ENCODE results near the gene ERGIC1. TPM values are rescaled to one million over a fixed set of nuclear protein-coding genes. Genes with fewer than 3 reads are reported as not detected.

ERGIC1 gene
- polyA plus RNA-seq, 1 donor: 112 TPM

DNA sequence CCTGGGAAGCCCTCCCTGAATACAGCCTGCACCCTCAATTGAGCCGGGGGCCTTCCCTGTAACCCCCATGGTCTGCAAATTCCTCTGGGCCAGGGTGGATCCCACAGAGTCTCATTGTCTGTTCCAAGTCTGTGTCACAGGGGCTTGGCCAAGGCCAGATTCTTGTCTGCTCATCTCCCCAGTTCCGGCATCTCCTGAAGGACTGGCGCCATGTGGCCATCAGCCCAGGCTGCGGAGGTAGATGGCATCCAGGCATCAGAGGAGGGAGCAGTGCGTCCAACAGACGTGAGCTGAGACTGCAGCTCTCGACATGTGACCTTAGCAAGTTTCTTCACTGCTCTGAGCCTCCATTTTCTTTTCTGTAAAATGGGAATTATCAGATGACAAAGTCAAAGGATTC is 87.9 kb downstream of the ERGIC1 start:
- H3K27ac ChIP-seq (ENCODE audit: low read length): no peak overlapping the region
- H3K9me3 ChIP-seq (ENCODE audit: control insufficient read depth, low read depth, low read length): no peaks in the 10 kb centered on the region
- H3K27me3 ChIP-seq (ENCODE audit: control insufficient read depth, insufficient read depth, low read length): no peaks in the 10 kb centered on the region
- H3K4me3 ChIP-seq (ENCODE audit: low read length): no peak overlapping the region
- H3K36me3 ChIP-seq (ENCODE audit: control insufficient read depth, insufficient read depth, low read length): peaks cover 64% of the 10 kb centered on the region
- WGBS (ENCODE audit: insufficient coverage, low lambda C conversion rate): no CpG with 5 or more reads among the region's 7 CpGs
- DNase-seq: no peak
- no peaks in the 10 kb centered on the region for H3K4me1 ChIP-seq (ENCODE audit: control insufficient read depth, insufficient read depth, low read length)

DNA sequence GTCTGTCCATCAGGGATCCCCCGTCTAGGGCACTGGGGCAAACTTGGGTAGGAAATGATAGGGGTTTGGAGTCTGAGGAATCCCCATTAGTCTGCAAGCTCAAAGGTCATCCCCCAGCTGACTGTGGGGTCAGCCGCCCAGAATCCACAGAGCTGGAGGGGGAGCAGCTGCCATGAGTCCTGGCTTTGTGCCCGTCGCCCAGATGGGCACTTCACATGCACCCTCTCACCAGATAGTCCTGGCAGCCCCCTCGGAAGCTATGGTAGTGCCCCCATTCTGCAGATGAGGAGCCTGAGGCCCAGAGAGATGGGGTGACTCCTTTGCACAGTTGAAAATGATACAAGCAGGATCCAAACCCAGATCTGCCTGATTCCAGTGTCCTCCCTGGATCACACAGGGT is 89.5 kb downstream of the ERGIC1 start:
- peaks cover 64% of the 10 kb centered on the region for H3K36me3 ChIP-seq (ENCODE audit: control insufficient read depth, insufficient read depth, low read length)
- H3K27ac ChIP-seq (ENCODE audit: low read length): no peak overlapping the region
- H3K4me3 ChIP-seq (ENCODE audit: low read length): no peak overlapping the region
- no peaks in the 10 kb centered on the region for H3K27me3 ChIP-seq (ENCODE audit: control insufficient read depth, insufficient read depth, low read length)
- H3K9me3 ChIP-seq (ENCODE audit: control insufficient read depth, low read depth, low read length): no peaks in the 10 kb centered on the region
- WGBS (ENCODE audit: insufficient coverage, low lambda C conversion rate): no CpG with 5 or more reads among the region's 5 CpGs
- DNase-seq: no peak
- no peaks in the 10 kb centered on the region for H3K4me1 ChIP-seq (ENCODE audit: control insufficient read depth, insufficient read depth, low read length)

DNA sequence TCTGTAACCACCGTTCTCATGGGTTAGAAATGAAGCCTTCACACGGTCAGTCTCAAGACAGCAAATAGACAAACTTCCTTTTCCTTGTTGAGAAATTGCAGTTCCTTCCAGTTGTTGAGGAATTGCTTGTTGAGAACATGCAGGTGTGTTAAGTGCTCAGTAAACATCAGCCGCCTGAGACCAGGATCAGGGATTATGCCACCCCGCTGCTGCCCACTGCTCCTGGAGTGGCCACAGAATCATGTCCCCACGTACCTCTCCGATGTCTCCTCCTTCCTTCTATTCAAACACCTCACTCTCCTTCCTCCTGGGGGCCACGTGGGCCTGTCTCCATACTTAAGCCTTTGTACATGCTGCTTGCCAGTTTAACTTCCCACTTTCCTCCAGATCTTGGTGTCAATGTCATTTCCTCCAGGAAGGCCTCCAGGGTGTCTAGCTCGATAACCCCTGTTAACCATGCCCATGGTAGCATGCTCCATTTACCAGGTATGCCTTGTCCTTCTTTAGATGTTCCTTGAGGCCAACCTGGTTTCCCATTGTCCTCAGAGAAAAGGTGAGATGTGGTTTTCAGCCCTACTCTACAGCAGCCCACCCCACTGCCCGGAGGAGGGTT is 91.4 kb downstream of the ERGIC1 start:
- Histone ChIP-seq H3K4me3 (ENCODE audit: low read length) (no peak overlapping the region), H3K9me3 (ENCODE audit: control insufficient read depth, low read depth, low read length) (no peaks in the 10 kb centered on the region), H3K36me3 (ENCODE audit: control insufficient read depth, insufficient read depth, low read length) (peaks cover 49% of the 10 kb centered on the region), H3K27ac (ENCODE audit: low read length) (no peak overlapping the region), H3K27me3 (ENCODE audit: control insufficient read depth, insufficient read depth, low read length) (no peaks in the 10 kb centered on the region), H3K4me1 (ENCODE audit: control insufficient read depth, insufficient read depth, low read length) (no peaks in the 10 kb centered on the region)
- DNase-seq: no peak
- 54% methylated on average over 2 of the region's 9 CpGs for WGBS (ENCODE audit: insufficient coverage, low lambda C conversion rate)

DNA sequence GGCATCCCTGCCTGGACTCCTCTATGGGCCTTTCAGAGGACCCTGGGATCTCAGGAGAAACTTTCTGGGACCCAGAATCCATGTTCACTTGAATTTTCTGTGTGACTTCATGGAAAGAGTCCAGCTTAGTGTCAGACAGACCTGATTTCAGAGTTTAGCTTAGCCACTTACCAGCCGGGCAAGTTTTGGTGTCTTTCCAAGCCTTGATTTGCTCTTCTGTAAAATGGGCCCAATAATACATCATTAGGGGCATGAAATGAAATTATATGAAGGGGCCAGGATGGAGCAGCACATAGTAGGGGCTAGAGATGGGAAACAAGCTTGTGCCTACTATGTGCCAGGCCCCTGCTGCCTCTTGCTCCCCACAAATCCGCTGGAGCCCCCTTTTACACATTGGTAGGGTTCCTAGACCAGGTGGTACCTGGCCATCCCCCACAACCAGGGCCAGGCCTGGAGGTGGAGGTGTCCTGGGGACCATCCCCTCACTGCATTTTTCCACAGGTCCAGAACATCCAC is 92.0 kb downstream of the ERGIC1 start:
- Histone ChIP-seq H3K27me3 (ENCODE audit: control insufficient read depth, insufficient read depth, low read length) (no peaks in the 10 kb centered on the region), H3K36me3 (ENCODE audit: control insufficient read depth, insufficient read depth, low read length) (peaks cover 46% of the 10 kb centered on the region), H3K27ac (ENCODE audit: low read length) (no peak overlapping the region), H3K9me3 (ENCODE audit: control insufficient read depth, low read depth, low read length) (no peaks in the 10 kb centered on the region), H3K4me1 (ENCODE audit: control insufficient read depth, insufficient read depth, low read length) (no peaks in the 10 kb centered on the region), H3K4me3 (ENCODE audit: low read length) (no peak overlapping the region)
- no peak for DNase-seq
- WGBS (ENCODE audit: insufficient coverage, low lambda C conversion rate): no CpG with 5 or more reads among the region's 2 CpGs

DNA sequence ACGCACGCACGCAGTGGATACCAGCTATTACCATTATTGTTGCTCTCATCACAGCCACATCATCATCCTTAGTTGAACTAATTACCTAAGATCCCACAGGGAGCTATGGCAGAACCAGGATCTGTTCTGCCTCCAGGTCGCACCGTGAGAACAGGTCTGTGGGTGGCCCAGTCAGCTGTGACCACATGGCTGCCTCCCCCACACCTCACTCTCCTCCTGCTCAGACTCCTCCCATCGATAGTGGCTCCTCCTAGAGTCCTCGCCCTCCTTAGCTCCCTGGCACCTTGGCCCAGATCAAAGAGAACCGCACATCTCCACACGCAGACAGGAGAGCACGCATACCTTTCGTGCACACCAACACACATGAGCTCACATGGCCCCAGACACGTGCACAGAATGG is 92.7 kb downstream of the ERGIC1 start:
- no CpG with 5 or more reads among the region's 12 CpGs for WGBS (ENCODE audit: insufficient coverage, low lambda C conversion rate)
- Histone ChIP-seq H3K9me3 (ENCODE audit: control insufficient read depth, low read depth, low read length) (no peaks in the 10 kb centered on the region), H3K4me3 (ENCODE audit: low read length) (no peak overlapping the region), H3K27ac (ENCODE audit: low read length) (no peak overlapping the region), H3K27me3 (ENCODE audit: control insufficient read depth, insufficient read depth, low read length) (no peaks in the 10 kb centered on the region), H3K36me3 (ENCODE audit: control insufficient read depth, insufficient read depth, low read length) (peaks cover 40% of the 10 kb centered on the region), H3K4me1 (ENCODE audit: control insufficient read depth, insufficient read depth, low read length) (no peaks in the 10 kb centered on the region)
- DNase-seq: no peak

DNA sequence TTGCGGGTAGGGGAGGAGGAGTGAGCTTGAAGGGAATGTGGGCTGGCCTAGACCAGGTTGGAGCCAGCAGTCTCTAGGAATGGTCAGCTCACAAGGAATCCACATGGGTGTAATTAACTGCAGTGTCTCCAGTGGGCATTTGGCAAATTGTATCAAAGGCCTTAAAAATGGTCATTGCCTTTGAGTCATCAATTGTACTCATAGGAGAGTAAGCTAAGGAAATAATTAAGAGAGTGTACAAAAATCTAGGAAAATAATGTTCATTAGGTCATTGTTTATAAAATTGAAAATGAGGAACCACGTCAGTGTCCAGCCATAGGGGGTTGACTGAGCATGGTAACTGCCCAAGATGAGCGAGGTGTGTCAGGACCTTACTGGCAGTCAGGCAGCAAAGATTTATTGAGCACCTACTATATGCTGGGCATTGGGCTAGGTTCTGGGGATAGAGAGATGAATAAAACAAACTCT is 95.4 kb downstream of the ERGIC1 start:
- Histone ChIP-seq H3K4me1 (ENCODE audit: control insufficient read depth, insufficient read depth, low read length) (no peaks in the 10 kb centered on the region), H3K27me3 (ENCODE audit: control insufficient read depth, insufficient read depth, low read length) (no peaks in the 10 kb centered on the region), H3K27ac (ENCODE audit: low read length) (no peak overlapping the region), H3K4me3 (ENCODE audit: low read length) (no peak overlapping the region), H3K36me3 (ENCODE audit: control insufficient read depth, insufficient read depth, low read length) (peaks cover 34% of the 10 kb centered on the region), H3K9me3 (ENCODE audit: control insufficient read depth, low read depth, low read length) (no peaks in the 10 kb centered on the region)
- DNase-seq: no peak
- WGBS (ENCODE audit: insufficient coverage, low lambda C conversion rate): 80% methylated on average over 1 of the region's 3 CpGs

DNA sequence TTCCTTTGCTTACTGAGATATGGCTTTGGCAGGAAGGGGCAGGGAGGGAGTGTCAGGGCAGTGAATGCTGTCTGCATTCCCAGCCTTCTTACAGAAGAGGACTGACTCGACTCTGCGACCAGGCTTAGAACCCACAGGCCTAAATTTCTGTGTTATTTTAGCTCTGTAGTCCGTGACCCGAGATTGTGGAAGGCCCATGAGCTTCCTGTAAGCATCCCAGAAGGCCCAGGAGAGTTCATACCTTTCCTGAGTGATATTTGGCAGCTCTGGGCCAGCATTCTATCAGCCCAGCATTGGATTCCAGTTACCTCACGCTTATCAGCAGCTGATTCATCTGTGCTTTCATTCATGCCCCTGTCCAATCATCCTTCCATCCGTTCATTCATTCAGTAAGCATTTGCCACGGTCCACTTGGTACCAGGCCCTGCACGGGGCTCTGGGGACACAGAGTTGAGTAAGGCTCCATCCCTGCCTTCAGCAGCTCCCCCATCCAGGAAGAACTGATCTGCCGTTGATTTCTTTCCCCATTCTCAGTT is 97.0 kb downstream of the ERGIC1 start:
- H3K36me3 ChIP-seq (ENCODE audit: control insufficient read depth, insufficient read depth, low read length): peaks cover 42% of the 10 kb centered on the region
- WGBS (ENCODE audit: insufficient coverage, low lambda C conversion rate): 40% methylated on average over 1 of the region's 9 CpGs
- no peaks in the 10 kb centered on the region for H3K4me1 ChIP-seq (ENCODE audit: control insufficient read depth, insufficient read depth, low read length)
- no peaks in the 10 kb centered on the region for H3K9me3 ChIP-seq (ENCODE audit: control insufficient read depth, low read depth, low read length)
- H3K4me3 ChIP-seq (ENCODE audit: low read length): no peak overlapping the region
- no peaks in the 10 kb centered on the region for H3K27me3 ChIP-seq (ENCODE audit: control insufficient read depth, insufficient read depth, low read length)
- DNase-seq: no peak
- H3K27ac ChIP-seq (ENCODE audit: low read length): no peak overlapping the region

DNA sequence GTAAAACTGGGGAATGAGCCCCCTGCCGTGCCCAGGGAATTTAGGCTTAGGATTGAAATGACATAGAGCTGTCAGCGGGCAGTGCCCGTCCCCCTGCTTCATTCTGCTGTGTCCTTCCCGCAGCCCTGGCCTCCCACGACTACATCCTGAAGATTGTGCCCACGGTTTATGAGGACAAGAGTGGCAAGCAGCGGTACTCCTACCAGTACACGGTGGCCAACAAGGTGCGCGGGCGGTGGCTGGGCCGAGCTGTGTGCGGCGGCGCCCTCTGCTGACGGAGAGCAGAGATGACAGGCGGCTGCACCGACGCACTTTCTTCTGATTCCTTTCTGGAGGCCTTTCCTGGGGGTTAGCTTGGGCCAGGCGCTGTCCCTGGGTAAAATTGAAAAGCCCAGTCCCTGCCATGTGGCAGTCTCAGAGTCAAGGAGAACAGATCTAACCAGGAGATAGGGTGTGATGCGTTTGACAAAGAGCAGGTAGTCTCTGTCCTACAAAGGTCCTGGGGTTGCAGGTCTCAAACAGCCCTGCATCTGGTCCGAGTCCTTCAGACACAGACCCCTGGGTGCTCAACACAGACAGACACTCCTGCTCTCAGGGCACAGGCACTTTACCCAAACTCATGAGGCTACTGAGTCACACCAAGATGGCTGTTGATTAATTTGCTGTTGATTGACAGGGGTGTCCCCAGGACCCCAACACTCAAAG is 98.4 kb downstream of the ERGIC1 start:
- Histone ChIP-seq H3K27me3 (ENCODE audit: control insufficient read depth, insufficient read depth, low read length) (no peaks in the 10 kb centered on the region), H3K36me3 (ENCODE audit: control insufficient read depth, insufficient read depth, low read length) (peaks cover 45% of the 10 kb centered on the region), H3K27ac (ENCODE audit: low read length) (no peak overlapping the region), H3K4me3 (ENCODE audit: low read length) (no peak overlapping the region), H3K9me3 (ENCODE audit: control insufficient read depth, low read depth, low read length) (no peaks in the 10 kb centered on the region), H3K4me1 (ENCODE audit: control insufficient read depth, insufficient read depth, low read length) (no peaks in the 10 kb centered on the region)
- WGBS (ENCODE audit: insufficient coverage, low lambda C conversion rate): no CpG with 5 or more reads among the region's 22 CpGs
- peak; percentile 40 to 44 for DNase-seq

DNA sequence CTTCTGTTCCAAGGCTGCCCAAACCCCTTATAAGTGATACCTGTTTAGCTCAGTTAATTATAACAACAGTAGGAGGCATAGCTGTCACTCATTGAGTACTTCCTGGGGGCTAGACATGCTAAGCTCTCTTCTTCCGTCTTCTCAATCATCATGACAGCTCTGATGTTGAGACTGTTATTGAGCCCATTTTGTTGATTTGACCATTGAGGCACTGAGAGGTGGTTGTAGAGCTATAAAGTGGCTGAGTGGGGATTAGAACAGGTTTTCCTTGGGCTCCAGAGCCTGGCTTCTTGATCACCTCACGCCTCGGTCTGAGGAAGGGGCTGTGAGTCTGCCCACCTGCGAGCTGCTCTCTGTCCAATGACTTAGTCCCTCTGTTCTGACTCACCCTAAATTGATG is 99.2 kb downstream of the ERGIC1 start:
- Histone ChIP-seq H3K9me3 (ENCODE audit: control insufficient read depth, low read depth, low read length) (no peaks in the 10 kb centered on the region), H3K27me3 (ENCODE audit: control insufficient read depth, insufficient read depth, low read length) (no peaks in the 10 kb centered on the region), H3K4me3 (ENCODE audit: low read length) (no peak overlapping the region), H3K27ac (ENCODE audit: low read length) (no peak overlapping the region), H3K4me1 (ENCODE audit: control insufficient read depth, insufficient read depth, low read length) (no peaks in the 10 kb centered on the region), H3K36me3 (ENCODE audit: control insufficient read depth, insufficient read depth, low read length) (peaks cover 46% of the 10 kb centered on the region)
- DNase-seq: no peak
- no CpG with 5 or more reads among the region's 4 CpGs for WGBS (ENCODE audit: insufficient coverage, low lambda C conversion rate)

DNA sequence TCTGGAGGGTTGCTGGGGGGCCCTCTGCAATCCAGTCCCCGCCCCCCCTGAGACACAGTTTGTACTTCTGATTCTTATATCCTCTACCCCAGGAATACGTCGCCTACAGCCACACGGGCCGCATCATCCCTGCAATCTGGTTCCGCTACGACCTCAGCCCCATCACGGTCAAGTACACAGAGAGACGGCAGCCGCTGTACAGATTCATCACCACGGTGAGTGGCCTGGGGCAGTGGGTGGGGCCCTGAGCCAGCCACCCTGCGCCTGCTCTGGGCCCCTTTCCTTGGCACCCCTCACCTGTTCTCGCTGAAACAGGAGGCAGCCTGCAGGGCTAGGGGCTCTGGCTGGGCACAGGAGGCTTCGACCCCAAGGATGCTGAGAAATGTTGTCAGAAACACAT is 101.0 kb downstream of the ERGIC1 start:
- Histone ChIP-seq H3K36me3 (ENCODE audit: control insufficient read depth, insufficient read depth, low read length) (peaks cover 53% of the 10 kb centered on the region), H3K27ac (ENCODE audit: low read length) (no peak overlapping the region), H3K27me3 (ENCODE audit: control insufficient read depth, insufficient read depth, low read length) (no peaks in the 10 kb centered on the region), H3K4me3 (ENCODE audit: low read length) (no peak overlapping the region), H3K9me3 (ENCODE audit: control insufficient read depth, low read depth, low read length) (no peaks in the 10 kb centered on the region), H3K4me1 (ENCODE audit: control insufficient read depth, insufficient read depth, low read length) (no peaks in the 10 kb centered on the region)
- no CpG with 5 or more reads among the region's 14 CpGs for WGBS (ENCODE audit: insufficient coverage, low lambda C conversion rate)
- no peak for DNase-seq

All from large intestine (tissue), 3 donors.